ENCODE results near the gene INO80.

DNA sequence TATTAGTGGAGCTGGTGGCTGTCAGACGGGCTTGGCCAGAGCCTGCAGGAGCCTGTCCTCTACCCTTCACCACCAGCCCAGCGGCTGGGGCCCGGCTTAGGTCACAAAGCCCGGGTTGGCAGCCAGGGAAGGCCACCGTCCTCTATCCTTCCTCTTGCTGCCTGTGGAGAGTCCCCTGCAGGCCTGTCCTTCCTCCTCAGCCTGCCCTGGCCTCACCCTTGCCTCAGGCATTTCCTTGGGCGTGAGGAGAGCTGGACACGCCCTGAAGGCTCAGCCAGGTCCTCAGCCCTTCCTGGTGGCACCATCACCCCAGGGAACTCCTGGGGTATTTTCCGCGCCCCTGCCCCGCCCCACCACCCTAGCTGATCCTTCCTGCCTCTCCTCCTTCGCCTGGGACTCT lies 155.2 kb downstream of the INO80 start:
- TF ChIP-seq, protein P1, sequence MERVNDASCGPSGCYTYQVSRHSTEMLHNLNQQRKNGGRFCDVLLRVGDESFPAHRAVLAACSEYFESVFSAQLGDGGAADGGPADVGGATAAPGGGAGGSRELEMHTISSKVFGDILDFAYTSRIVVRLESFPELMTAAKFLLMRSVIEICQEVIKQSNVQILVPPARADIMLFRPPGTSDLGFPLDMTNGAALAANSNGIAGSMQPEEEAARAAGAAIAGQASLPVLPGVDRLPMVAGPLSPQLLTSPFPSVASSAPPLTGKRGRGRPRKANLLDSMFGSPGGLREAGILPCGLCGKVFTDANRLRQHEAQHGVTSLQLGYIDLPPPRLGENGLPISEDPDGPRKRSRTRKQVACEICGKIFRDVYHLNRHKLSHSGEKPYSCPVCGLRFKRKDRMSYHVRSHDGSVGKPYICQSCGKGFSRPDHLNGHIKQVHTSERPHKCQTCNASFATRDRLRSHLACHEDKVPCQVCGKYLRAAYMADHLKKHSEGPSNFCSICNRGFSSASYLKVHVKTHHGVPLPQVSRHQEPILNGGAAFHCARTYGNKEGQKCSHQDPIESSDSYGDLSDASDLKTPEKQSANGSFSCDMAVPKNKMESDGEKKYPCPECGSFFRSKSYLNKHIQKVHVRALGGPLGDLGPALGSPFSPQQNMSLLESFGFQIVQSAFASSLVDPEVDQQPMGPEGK (CRISPR knock-in tag; IDR thresholded peaks at IDR 0.05; ENCODE audit: borderline replicate concordance): no peak
- TF ChIP-seq ZC3H10 (CRISPR knock-in tag; IDR thresholded peaks at IDR 0.05) (no peak), OSR1 (CRISPR knock-in tag; IDR thresholded peaks at IDR 0.05) (no peak), ZFP3 (CRISPR knock-in tag; IDR thresholded peaks at IDR 0.05) (no peak), ZFP30 (CRISPR knock-in tag; IDR thresholded peaks at IDR 0.05) (no peak), ZNF8 (CRISPR knock-in tag; IDR thresholded peaks at IDR 0.05) (no peak), GLIS3 (CRISPR knock-in tag; IDR thresholded peaks at IDR 0.05) (no peak), ESRRG (CRISPR knock-in tag; IDR thresholded peaks at IDR 0.05) (no peak)
- TF ChIP-seq, protein P2, sequence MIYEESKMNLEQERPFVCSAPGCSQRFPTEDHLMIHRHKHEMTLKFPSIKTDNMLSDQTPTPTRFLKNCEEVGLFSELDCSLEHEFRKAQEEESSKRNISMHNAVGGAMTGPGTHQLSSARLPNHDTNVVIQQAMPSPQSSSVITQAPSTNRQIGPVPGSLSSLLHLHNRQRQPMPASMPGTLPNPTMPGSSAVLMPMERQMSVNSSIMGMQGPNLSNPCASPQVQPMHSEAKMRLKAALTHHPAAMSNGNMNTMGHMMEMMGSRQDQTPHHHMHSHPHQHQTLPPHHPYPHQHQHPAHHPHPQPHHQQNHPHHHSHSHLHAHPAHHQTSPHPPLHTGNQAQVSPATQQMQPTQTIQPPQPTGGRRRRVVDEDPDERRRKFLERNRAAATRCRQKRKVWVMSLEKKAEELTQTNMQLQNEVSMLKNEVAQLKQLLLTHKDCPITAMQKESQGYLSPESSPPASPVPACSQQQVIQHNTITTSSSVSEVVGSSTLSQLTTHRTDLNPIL (CRISPR knock-in tag; IDR thresholded peaks at IDR 0.05; ENCODE audit: low read depth): no peak
- TF ChIP-seq, protein P3, sequence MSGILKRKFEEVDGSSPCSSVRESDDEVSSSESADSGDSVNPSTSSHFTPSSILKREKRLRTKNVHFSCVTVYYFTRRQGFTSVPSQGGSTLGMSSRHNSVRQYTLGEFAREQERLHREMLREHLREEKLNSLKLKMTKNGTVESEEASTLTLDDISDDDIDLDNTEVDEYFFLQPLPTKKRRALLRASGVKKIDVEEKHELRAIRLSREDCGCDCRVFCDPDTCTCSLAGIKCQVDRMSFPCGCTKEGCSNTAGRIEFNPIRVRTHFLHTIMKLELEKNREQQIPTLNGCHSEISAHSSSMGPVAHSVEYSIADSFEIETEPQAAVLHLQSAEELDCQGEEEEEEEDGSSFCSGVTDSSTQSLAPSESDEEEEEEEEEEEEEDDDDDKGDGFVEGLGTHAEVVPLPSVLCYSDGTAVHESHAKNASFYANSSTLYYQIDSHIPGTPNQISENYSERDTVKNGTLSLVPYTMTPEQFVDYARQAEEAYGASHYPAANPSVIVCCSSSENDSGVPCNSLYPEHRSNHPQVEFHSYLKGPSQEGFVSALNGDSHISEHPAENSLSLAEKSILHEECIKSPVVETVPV (CRISPR knock-in tag; IDR thresholded peaks at IDR 0.05): no peak
